Epithelial cell of esophagus (primary cell): ENCODE results near the gene PDE4B.

Source experiments
- DNase-seq: peaks from one replicate; pipeline ENCODE4 v3.0.0; 2010; ENCODE audit warnings: low read depth
- H3K4me3 ChIP-seq: 2 replicates; pipeline ENCODE4 v1.5.1; 2011; ENCODE audit warnings: mild to moderate bottlenecking, low read length, control low read depth
- TF ChIP-seq, protein P1 (sequence below): IDR thresholded peaks from 2 replicates; pipeline ENCODE4 v1.5.1; 2011; ENCODE audit warnings: low read depth, mild to moderate bottlenecking, low read length, control low read depth, inconsistent platforms; ENCODE audit not compliant: insufficient read depth; ENCODE audit errors: missing control alignments

PDE4B gene

DNA sequence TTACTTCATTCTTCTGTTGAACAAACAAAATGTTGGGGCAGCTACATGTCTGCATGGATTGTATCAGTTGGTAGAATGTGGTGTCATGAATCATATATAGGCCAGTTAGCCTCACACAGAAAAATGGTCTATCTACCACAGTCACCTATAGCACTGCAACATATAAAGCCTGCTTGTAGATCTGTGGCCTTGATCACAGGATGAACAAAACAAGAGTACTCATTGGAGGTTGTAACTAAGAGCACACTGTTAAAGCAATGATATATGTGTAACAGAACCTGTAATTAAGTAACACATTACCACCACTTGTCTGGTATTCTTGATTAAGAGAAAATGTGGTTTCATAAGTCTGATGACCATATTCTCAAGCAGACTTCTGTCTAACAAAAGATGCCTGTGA, 573.9 kb downstream of the PDE4B start:
- TF ChIP-seq, protein P1, sequence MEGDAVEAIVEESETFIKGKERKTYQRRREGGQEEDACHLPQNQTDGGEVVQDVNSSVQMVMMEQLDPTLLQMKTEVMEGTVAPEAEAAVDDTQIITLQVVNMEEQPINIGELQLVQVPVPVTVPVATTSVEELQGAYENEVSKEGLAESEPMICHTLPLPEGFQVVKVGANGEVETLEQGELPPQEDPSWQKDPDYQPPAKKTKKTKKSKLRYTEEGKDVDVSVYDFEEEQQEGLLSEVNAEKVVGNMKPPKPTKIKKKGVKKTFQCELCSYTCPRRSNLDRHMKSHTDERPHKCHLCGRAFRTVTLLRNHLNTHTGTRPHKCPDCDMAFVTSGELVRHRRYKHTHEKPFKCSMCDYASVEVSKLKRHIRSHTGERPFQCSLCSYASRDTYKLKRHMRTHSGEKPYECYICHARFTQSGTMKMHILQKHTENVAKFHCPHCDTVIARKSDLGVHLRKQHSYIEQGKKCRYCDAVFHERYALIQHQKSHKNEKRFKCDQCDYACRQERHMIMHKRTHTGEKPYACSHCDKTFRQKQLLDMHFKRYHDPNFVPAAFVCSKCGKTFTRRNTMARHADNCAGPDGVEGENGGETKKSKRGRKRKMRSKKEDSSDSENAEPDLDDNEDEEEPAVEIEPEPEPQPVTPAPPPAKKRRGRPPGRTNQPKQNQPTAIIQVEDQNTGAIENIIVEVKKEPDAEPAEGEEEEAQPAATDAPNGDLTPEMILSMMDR: no peak
- H3K4me3 ChIP-seq: no peak overlapping the region
- DNase-seq: no peak

DNA sequence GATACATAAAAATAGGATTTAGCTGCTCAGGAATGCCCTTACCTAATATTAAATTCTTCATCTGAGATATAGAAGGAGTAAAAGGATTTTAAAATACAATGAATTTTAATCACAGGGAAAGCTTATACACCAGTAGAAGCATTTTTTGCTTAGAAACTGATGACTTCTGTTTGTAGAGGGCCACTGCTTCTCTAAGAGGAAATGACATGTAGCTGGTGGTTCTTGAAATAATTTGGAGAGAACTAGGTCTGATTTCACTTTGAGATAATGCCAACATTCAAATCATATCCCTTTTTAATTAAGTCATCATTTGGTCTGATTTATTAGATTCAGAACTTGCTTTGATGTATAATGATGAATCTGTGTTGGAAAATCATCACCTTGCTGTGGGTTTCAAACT, 574.7 kb downstream of the PDE4B start:
- H3K4me3 ChIP-seq: no peak overlapping the region
- TF ChIP-seq, protein P1: no peak
- DNase-seq: no peak

DNA sequence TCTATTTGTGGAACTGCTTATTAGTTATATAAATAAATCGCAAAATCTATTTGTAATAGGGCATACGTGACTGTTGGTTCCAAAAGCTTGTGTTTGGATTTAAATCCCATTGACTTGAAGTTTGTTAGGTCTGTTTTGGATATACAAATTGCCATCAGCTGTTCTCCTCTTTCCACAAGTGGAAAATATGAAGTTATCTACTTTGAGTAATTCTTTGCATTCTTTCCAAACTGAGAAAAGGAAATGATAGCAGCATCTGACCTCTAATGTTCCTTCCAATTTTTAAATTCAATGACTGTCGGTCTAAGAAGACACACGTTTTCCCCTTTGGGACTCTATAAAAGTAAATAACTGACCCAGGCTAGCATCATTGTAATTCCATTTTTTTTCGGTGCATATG, 575.6 kb downstream of the PDE4B start:
- H3K4me3 ChIP-seq: no peak overlapping the region
- DNase-seq: no peak
- TF ChIP-seq, protein P1: no peak

DNA sequence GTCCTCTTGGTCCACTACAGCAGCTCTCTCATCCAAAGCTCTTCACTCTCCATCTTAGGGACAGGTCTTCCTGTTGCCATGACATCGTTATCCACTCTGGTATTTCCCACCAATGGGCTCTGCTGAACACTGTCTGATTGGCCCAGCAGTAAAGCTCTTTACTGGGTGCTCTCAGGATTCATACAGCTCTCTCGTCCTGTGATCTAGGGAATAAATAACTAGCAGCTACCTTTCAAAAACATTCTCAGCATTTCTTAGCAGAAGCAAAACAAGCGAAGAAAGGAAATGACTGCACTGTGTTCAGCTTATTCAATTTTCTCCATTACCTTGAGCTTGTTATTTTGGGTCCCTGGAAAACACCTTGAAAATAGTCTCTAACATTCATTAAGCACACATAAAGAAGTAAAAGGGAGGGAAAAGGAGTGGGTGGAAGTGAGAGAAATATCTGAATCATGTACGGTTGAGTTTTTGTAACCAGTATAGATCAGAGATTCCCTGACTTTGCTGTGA, 577.8 kb downstream of the PDE4B start:
- H3K4me3 ChIP-seq: no peak overlapping the region
- no peak for DNase-seq
- TF ChIP-seq, protein P1: no peak

DNA sequence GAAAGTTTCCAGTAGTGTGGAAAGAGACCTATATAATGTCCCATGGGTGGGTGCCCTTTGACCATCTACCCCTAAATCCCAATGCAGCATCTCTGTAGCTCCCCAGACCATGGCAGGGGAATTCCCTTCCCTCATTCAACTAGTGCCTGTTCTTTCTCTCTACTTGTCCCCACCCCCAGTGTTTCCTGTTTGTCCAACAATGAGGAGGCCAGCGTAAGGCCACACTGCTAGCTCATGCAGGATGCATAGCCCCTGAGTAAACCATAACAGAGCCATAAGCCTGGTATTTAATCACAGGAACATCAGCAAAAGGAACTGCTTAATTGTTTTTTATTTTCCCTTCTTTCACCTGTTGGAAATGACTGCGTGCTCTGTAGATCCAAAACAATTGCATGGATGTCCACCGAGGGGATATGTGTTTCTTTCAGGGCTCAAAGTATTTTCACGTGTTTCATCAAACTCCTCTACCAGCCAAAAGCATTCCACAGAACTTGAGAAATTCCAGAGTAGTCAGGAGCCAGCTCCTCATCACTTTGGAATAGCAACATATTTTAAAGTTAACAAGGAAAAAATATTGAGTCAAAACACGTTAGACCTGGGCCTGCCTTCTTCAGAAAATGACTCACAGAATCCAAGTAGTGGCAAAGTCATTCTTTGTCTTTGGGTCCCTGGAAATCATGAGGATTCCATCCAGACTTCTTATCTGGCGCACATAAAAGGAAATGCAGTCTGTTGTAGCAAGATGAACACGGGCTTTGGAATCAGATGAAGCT, 578.7 kb downstream of the PDE4B start:
- peak; percentile 38 for DNase-seq
- TF ChIP-seq, protein P1: no peak
- no peak overlapping the region for H3K4me3 ChIP-seq

DNA sequence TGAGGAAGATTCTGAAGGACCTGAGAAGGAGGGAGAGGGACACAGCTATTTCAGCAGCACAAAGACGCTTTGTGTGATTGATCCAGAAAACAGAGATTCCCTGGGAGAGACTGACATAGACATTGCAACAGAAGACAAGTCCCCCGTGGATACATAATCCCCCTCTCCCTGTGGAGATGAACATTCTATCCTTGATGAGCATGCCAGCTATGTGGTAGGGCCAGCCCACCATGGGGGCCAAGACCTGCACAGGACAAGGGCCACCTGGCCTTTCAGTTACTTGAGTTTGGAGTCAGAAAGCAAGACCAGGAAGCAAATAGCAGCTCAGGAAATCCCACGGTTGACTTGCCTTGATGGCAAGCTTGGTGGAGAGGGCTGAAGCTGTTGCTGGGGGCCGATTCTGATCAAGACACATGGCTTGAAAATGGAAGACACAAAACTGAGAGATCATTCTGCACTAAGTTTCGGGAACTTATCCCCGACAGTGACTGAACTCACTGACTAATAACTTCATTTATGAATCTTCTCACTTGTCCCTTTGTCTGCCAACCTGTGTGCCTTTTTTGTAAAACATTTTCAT, 579.9 kb downstream of the PDE4B start:
- DNase-seq: no peak
- TF ChIP-seq, protein P1: no peak
- H3K4me3 ChIP-seq: no peak overlapping the region
